ENCODE data around the gene C6orf47. TPM values are rescaled to one million over a fixed set of nuclear protein-coding genes. Genes with fewer than 3 reads are reported as not detected.

C6orf47 gene
- total and polyA plus RNA-seq, 2 of the 13 experiments (the other 11 are each of a cell fraction or from before 2014, with no cell fraction given), result 1.7 to 18.1 TPM

DNA sequence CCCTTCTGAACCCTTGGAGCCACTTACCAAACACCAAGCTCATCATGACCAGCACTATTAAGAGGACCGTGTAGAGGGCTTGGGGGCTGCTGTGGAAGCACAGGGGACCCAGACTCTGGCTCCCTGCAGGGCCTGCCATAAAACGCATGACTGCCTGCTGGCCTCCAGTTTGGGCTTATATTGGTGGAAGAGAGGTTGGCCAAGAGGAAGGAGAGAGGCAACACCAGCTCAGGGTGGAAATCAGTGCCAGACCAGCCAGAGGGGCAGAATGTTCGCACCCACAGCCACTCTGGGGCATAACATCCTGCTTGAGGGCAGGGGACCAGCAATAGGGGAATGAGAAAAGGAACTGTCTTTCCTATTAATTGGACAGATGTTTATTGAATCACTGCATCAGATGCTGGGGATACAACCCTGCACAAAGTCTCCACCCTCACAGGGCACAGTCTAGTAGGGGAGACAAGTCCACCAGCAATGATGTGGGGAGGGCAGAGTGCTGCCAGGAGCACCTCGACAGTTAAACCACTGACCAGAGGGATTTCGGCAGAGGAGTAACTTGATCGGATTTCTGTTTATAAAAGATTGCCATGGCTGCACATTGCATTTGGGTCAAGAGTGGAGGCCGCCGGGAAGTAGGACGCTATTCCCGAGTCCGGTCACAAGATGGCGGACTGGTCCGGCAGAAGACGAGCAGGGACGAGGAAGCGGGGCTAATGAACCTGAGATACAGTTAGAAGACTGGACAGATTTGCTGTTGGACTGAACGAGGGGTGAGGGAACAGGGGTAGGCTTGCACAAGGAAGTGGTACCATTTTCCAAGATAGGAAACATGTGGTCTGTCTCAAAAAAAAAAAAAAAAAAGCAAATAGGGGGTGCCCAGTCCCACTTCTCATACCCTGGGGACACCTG lies 19.9 kb upstream of the C6orf47 start, which contains the start of gene LY6G5C (continued):
- TF ChIP-seq, protein P1, sequence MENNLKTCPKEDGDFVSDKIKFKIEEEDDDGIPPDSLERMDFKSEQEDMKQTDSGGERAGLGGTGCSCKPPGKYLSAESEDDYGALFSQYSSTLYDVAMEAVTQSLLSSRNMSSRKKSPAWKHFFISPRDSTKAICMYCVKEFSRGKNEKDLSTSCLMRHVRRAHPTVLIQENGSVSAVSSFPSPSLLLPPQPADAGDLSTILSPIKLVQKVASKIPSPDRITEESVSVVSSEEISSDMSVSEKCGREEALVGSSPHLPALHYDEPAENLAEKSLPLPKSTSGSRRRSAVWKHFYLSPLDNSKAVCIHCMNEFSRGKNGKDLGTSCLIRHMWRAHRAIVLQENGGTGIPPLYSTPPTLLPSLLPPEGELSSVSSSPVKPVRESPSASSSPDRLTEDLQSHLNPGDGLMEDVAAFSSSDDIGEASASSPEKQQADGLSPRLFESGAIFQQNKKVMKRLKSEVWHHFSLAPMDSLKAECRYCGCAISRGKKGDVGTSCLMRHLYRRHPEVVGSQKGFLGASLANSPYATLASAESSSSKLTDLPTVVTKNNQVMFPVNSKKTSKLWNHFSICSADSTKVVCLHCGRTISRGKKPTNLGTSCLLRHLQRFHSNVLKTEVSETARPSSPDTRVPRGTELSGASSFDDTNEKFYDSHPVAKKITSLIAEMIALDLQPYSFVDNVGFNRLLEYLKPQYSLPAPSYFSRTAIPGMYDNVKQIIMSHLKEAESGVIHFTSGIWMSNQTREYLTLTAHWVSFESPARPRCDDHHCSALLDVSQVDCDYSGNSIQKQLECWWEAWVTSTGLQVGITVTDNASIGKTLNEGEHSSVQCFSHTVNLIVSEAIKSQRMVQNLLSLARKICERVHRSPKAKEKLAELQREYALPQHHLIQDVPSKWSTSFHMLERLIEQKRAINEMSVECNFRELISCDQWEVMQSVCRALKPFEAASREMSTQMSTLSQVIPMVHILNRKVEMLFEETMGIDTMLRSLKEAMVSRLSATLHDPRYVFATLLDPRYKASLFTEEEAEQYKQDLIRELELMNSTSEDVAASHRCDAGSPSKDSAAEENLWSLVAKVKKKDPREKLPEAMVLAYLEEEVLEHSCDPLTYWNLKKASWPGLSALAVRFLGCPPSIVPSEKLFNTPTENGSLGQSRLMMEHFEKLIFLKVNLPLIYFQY (CRISPR knock-in tag; IDR thresholded peaks at IDR 0.05; ENCODE audit: borderline replicate concordance), result 0 out of 2 replicates have a peak, but pooled peaks have one; percentile 31
- TF ChIP-seq ZNF136 (CRISPR knock-in tag; IDR thresholded peaks at IDR 0.05; ENCODE audit: low read depth), result no peak
- TF ChIP-seq, protein P2, sequence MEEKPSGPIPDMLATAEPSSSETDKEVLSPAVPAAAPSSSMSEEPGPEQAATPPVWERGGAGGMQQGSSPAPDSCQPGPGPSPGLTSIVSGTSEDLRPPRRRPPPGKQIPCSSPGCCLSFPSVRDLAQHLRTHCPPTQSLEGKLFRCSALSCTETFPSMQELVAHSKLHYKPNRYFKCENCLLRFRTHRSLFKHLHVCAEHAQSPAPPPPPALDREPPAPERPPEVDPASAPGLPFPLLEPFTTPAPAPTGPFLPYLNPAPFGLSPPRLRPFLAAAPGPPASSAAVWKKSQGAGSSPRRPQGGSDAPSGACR (CRISPR knock-in tag; IDR thresholded peaks at IDR 0.05), result 0 out of 2 replicates have a peak, but pooled peaks have one; percentile 51
- no peak for TF ChIP-seq ZNF792 (CRISPR knock-in tag; IDR thresholded peaks at IDR 0.05)
- TF ChIP-seq, protein P3, sequence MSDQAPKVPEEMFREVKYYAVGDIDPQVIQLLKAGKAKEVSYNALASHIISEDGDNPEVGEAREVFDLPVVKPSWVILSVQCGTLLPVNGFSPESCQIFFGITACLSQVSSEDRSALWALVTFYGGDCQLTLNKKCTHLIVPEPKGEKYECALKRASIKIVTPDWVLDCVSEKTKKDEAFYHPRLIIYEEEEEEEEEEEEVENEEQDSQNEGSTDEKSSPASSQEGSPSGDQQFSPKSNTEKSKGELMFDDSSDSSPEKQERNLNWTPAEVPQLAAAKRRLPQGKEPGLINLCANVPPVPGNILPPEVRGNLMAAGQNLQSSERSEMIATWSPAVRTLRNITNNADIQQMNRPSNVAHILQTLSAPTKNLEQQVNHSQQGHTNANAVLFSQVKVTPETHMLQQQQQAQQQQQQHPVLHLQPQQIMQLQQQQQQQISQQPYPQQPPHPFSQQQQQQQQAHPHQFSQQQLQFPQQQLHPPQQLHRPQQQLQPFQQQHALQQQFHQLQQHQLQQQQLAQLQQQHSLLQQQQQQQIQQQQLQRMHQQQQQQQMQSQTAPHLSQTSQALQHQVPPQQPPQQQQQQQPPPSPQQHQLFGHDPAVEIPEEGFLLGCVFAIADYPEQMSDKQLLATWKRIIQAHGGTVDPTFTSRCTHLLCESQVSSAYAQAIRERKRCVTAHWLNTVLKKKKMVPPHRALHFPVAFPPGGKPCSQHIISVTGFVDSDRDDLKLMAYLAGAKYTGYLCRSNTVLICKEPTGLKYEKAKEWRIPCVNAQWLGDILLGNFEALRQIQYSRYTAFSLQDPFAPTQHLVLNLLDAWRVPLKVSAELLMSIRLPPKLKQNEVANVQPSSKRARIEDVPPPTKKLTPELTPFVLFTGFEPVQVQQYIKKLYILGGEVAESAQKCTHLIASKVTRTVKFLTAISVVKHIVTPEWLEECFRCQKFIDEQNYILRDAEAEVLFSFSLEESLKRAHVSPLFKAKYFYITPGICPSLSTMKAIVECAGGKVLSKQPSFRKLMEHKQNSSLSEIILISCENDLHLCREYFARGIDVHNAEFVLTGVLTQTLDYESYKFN (CRISPR knock-in tag; conservative IDR thresholded peaks at IDR 0.05), result no peak
- TF ChIP-seq, protein P4, sequence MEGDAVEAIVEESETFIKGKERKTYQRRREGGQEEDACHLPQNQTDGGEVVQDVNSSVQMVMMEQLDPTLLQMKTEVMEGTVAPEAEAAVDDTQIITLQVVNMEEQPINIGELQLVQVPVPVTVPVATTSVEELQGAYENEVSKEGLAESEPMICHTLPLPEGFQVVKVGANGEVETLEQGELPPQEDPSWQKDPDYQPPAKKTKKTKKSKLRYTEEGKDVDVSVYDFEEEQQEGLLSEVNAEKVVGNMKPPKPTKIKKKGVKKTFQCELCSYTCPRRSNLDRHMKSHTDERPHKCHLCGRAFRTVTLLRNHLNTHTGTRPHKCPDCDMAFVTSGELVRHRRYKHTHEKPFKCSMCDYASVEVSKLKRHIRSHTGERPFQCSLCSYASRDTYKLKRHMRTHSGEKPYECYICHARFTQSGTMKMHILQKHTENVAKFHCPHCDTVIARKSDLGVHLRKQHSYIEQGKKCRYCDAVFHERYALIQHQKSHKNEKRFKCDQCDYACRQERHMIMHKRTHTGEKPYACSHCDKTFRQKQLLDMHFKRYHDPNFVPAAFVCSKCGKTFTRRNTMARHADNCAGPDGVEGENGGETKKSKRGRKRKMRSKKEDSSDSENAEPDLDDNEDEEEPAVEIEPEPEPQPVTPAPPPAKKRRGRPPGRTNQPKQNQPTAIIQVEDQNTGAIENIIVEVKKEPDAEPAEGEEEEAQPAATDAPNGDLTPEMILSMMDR (CRISPR knock-in tag; IDR thresholded peaks at IDR 0.05), result peak; percentile 97
- TF ChIP-seq, protein P5, sequence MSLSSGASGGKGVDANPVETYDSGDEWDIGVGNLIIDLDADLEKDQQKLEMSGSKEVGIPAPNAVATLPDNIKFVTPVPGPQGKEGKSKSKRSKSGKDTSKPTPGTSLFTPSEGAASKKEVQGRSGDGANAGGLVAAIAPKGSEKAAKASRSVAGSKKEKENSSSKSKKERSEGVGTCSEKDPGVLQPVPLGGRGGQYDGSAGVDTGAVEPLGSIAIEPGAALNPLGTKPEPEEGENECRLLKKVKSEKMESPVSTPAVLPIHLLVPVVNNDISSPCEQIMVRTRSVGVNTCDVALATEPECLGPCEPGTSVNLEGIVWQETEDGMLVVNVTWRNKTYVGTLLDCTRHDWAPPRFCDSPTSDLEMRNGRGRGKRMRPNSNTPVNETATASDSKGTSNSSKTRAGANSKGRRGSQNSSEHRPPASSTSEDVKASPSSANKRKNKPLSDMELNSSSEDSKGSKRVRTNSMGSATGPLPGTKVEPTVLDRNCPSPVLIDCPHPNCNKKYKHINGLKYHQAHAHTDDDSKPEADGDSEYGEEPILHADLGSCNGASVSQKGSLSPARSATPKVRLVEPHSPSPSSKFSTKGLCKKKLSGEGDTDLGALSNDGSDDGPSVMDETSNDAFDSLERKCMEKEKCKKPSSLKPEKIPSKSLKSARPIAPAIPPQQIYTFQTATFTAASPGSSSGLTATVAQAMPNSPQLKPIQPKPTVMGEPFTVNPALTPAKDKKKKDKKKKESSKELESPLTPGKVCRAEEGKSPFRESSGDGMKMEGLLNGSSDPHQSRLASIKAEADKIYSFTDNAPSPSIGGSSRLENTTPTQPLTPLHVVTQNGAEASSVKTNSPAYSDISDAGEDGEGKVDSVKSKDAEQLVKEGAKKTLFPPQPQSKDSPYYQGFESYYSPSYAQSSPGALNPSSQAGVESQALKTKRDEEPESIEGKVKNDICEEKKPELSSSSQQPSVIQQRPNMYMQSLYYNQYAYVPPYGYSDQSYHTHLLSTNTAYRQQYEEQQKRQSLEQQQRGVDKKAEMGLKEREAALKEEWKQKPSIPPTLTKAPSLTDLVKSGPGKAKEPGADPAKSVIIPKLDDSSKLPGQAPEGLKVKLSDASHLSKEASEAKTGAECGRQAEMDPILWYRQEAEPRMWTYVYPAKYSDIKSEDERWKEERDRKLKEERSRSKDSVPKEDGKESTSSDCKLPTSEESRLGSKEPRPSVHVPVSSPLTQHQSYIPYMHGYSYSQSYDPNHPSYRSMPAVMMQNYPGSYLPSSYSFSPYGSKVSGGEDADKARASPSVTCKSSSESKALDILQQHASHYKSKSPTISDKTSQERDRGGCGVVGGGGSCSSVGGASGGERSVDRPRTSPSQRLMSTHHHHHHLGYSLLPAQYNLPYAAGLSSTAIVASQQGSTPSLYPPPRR (CRISPR knock-in tag; IDR thresholded peaks at IDR 0.05; ENCODE audit: borderline replicate concordance), result no peak
- 0 out of 2 replicates have a peak, but pooled peaks have one; percentile 12 for TF ChIP-seq MTERF4 (CRISPR knock-in tag; IDR thresholded peaks at IDR 0.05)
- 0 out of 2 replicates have a peak, but pooled peaks have one; percentile 24 for TF ChIP-seq ZKSCAN1 (IDR thresholded peaks at IDR 0.05; ENCODE audit: low read length)
- 0 out of 2 replicates have a peak, but pooled peaks have one; percentile 24 for TF ChIP-seq ZNF891 (CRISPR knock-in tag; IDR thresholded peaks at IDR 0.05)

Measured in HepG2 (cell line).